GM19238 (cell line): ENCODE results near the gene NHERF2.
A peak's percentile ranks its signal among the peaks of the same experiment; 100 is the strongest.

ENCODE experiments used
- DNase-seq: peaks from one replicate; pipeline ENCODE4 v3.0.0; 2011; ENCODE audit warnings: low spot score; ENCODE audit not compliant: insufficient read length

The NHERF2 gene

GRCh38 chr16:2026461-2027023 lies at the start of gene NHERF2:
TSS of gene NHERF2 (plus strand) at chr16:2026902. CDS start at chr16:2027006, 104 bp downstream.
- DNase-seq: no peak

- no peak for DNase-seq
These were observed 49.5 kb upstream of the NHERF2 start for GRCh38 chr16:1976951-1977874.

- DNase-seq: no peak
These were observed 48.8 kb upstream of the NHERF2 start for GRCh38 chr16:1977875-1978268.

- DNase-seq: no peak
These were observed 48.1 kb upstream of the NHERF2 start for GRCh38 chr16:1978476-1979120.

- no peak for DNase-seq
These were observed 47.3 kb upstream of the NHERF2 start for GRCh38 chr16:1979271-1980029.

GRCh38 chr16:1980030-1980769 lies 46.5 kb upstream of the NHERF2 start:
- no peak for DNase-seq

GRCh38 chr16:1980770-1981087 lies 46.0 kb upstream of the NHERF2 start:
- DNase-seq: no peak

- DNase-seq: no peak
These were observed 45.3 kb upstream of the NHERF2 start, which contains the start of gene NOXO1 for GRCh38 chr16:1981398-1981836. TSS of gene NOXO1 (minus strand) at chr16:1981469. CDS start at chr16:1981179, 290 bp downstream.

GRCh38 chr16:1982013-1982433 lies 44.7 kb upstream of the NHERF2 start:
- no peak for DNase-seq

- no peak for DNase-seq
These were observed 43.6 kb upstream of the NHERF2 start for GRCh38 chr16:1982991-1983543.

- DNase-seq: peak; percentile 98
These were observed 43.0 kb upstream of the NHERF2 start, which contains the start of gene GFER for GRCh38 chr16:1983544-1984346. TSS of gene GFER (plus strand) at chr16:1984193. CDS start at chr16:1984219, 26 bp downstream.

GRCh38 chr16:1984347-1985225 lies 42.1 kb upstream of the NHERF2 start:
- no peak for DNase-seq

GRCh38 chr16:1985466-1986150 lies 41.1 kb upstream of the NHERF2 start:
- no peak for DNase-seq

- DNase-seq: no peak
These were observed 39.5 kb upstream of the NHERF2 start for GRCh38 chr16:1987198-1987597.

- no peak for DNase-seq
These were observed 37.2 kb upstream of the NHERF2 start, which contains the start of gene SYNGR3 for GRCh38 chr16:1989209-1990100. TSS of gene SYNGR3 (plus strand) at chr16:1989970. CDS start at chr16:1990103, 133 bp downstream.

- DNase-seq: no peak
These were observed 36.7 kb upstream of the NHERF2 start for GRCh38 chr16:1990101-1990350.
